HG03060 (cell line): ENCODE results near the gene STAG3.
"Not testable (repeated sequence)": the region's sequence is repeated elsewhere in the genome, so short reads cannot be mapped to it uniquely, and the experiment has no call there.

ENCODE experiments used
- ATAC-seq: cut with Tn5 transposase; IDR thresholded peaks from one replicate; pipeline ENCODE4 v1.9.1; 2021; ENCODE audit warnings: low read depth, moderate number of reproducible peaks; ENCODE audit not compliant: unreplicated experiment

STAG3 gene

GRCh38 chr7:100177045-100178001, at the start of gene STAG3, which contains the start of gene GPC2:
STAG3 (plus strand) TSS chr7:100177918; CDS start chr7:100180557, 2,639 bp downstream.
GPC2 (minus strand) TSS chr7:100177381; CDS start chr7:100177199, 182 bp downstream.
- peak; percentile 82 for ATAC-seq

DNA sequence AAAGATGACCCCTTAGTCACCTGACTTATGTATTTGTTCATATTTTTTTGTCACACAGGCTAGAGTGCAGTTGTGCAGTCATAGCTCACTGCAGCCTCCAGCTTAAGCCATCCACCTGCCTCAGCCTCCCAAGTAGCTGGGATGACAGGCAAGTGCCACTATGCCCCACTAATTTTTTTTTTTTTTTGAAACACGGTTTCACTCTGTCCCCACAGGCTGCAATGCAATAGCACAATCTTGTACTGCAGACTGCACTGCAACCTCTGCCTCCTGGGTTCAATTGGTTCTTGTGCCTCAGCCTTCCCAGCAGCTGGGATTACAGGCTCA, 49.1 kb upstream of the STAG3 start:
- ATAC-seq = no peak

DNA sequence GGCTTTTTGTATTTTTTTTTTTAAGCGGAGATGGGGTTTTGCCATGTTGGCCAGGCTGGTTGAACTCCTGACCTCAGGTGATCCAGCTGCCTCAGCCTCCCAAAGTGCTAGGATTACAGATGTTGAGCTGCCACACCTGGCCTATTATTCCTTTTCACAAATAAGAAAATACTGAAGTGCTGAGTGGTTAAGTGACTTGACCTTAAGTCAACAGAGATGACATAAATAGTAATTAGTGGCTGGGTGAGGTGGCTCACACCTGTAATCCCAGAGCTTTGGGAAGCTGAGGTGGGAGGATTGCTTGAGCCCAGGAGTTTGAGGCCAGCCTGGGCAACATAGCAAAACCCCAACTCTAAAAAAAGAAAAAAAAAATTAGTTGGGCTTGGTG, 47.5 kb upstream of the STAG3 start:
- not testable (repeated sequence) for ATAC-seq

DNA sequence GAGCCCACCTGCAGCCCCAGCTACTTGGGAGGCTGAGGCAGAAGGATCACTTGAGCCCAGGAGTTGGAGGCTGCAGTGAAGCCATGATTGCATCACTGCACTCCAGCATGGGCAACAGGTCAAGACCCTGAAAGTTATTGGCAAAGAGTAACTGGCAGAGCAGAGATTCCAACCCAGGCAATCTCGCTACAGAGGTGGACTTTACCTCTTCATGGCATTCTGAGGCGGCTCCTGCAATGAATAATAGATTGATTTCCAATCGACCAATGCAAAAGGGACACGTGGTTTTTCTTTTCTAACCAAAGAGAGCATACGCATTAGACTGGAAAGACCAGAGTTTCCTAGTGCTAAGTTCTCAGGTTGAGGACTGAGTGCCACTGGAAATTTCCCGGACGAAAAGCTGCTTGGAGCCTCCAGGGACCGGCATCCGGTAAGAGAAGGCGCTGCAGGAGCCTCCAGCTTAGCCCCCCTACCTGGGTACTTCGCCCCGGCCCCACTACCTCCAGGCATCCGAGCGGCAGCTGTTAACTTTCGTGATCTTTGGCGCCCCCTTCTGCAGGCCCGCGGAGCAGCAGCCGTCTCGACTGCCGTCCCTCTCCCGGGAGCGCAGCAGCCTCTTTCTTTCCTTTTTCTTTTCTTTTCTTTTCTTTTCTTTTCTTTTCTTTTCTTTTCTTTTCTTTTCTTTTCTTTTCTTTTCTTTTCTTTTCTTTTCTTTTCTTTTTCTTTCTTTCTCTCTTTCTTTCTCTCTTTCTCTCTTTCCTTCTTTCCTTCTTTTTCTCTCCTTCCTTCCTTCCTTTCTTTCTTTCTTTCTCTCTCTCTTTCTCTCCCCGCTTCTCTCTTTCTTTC, 46.9 kb upstream of the STAG3 start:
- no peak for ATAC-seq

DNA sequence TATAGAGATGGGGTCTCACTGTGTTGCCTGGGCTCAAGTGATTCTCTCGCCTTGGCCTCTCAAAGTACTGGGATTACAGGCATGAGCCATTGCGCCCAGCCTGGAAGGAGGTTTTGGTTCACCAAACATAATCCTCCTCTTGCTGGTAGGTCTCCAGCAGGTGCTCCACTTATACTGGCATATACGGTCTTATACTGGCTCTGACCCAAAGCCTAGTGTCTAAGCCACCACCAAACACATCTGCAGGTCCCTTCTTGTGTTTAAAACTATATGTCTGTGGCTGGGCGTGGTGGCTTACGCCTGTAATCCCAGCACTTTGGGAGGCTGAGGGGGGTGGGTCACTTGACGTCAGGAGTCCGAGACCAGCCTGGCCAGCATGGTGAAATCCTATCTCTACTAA, 45.6 kb upstream of the STAG3 start:
- no peak for ATAC-seq

GRCh38 chr7:100132697-100133151, 45.0 kb upstream of the STAG3 start:
- no peak for ATAC-seq

DNA sequence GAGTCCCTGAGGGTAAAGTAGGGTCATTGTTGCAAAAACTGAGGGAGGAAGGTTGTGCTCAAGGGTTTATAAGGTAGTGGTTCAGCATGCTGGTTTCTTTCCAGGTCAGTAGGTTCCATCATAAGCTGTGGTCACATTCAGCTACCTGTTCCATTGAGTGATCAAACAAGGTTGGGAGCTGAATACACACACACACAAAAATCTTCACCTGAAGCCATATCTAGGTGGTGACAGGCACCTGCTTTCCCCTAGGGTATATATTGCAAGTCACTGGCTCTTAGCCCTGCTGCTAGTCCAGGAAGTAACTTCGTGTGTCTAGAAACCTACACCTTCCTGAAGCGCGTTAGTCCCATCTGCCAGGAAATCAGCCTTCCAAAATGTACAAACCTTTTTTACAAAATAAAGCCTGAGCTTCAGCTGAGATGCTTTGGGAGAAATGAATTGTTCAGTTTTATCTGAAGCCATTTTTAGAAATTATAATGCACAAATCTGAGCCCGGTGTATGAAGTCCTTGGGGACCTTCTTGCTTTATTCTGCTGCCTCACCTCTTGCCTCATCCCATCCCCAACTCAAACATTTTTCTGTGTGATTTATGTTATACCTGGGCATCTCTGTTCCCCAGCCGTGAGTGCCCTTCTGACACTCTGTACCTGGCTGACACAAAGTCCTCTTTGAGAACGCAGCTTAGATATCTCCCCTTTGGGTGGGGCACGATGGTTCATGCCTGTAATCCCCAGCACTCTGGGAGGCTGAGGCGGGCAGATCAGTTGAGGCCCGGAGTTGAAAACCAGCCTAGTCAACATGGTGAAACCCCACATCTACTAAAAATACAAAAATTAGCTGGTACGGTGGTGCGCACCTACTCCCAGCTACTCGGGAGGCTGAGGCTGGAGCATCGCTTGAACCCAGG, 39.6 kb upstream of the STAG3 start:
- ATAC-seq = no peak

GRCh38 chr7:100141555-100141949, 36.2 kb upstream of the STAG3 start:
- ATAC-seq = no peak

DNA sequence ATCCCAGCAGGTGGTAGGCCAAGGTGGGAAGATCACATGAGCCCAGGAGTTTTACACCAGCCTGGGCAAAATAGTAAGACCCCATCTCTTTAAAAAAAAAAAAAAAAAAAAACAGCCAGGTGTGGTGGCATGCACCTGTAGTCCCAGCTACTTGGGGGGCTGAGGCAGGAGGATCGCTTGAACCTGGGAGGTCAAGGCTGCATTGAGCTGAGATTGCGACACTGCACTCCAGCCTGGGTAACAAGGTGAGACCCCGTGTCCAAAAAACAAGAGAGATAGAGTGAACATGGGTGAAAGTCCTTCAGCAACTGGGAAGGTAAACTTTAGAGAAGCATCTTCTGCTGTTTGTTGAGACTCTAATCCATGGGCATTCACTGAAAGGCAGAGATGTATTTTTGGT, 35.3 kb upstream of the STAG3 start:
- ATAC-seq = no peak

DNA sequence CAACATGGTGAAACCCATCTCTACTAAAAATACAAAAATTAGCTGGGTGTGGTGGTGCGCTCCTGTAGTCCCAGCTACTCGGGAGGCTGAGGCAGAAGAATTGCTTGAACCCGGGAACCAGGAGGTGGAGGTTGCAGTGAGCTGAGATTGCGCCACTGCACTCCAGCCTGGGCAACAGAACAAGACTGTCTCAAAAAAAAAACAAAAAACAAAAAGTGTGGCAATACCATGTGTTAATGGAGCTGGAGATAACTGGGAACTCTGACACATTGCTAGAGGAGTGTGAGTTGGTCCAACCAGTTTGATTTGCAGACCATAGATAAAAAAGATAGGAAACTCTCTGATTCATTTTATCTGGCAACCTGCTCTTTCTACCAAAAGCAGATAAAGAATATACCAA, 31.4 kb upstream of the STAG3 start:
- not testable (repeated sequence) for ATAC-seq

DNA sequence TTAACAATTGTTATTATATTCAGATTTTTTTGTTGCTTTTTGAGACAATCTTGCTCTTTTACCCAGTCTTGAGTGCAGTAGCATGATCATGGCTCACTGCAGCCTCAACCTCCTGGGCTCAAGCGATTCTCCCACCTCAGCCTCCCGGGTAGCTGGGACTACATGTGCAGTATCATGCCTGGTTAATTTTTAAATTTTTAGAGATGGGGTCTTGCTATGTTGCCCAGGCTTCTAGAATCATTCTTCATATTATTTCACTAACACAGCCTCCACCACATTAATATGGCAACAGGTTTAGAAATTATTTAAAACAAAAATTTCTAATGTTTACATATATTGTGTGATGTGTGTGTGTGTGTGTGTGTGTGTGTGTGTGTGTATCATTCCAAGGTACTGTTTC, 30.4 kb upstream of the STAG3 start:
- no peak for ATAC-seq

GRCh38 chr7:100148225-100148558, 29.5 kb upstream of the STAG3 start:
- no peak for ATAC-seq

GRCh38 chr7:100148559-100149328, 29.0 kb upstream of the STAG3 start, which contains the start of gene LAMTOR4:
LAMTOR4 (plus strand) TSS chr7:100148918; CDS start chr7:100148973, 55 bp downstream.
- peak; percentile 99 for ATAC-seq

- ATAC-seq = no peak
Observed at GRCh38 chr7:100152404-100152803, 25.3 kb upstream of the STAG3 start.

GRCh38 chr7:100152937-100153666, 24.6 kb upstream of the STAG3 start:
- no peak for ATAC-seq

DNA sequence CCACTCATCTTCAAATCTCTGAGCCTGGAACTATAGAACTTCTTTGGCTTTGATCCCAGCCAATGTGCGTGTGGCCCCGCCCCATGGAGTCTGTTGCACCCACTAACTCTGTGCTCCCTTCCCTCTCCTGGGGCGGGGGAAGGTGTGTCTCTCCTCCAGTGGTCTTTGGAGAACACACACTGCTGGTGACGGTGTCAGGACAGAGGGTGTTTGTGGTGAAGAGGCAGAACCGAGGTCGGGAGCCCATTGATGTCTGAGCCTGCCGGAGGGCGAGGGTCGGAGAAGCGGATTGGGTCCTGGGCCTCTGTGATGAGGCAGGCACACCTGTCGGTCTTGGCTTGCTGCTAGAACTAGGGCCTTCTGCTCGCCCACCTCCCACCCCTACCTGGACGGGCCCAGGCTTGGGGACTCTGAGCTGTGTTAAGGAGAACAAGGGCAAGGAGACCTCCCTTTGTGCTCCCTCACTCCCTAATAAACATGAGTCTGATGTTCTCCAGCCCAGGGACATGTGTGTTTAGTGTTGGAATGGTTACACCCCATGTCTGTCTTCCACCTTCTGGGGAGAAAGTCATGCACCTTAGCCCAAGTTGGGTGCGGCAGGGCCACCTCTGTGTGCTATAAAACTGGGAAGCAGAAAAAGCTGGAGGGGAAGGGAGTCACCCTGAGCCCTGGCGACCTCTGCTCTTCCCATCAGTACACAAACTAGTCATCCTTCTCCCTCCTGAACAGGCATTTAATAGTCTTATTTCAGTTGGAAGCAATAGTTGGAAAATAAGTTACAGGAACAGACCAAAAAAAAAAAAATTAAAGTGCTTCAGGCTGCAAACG, 23.8 kb upstream of the STAG3 start:
- ATAC-seq = no peak

- no peak for ATAC-seq
Observed at GRCh38 chr7:100154651-100155491, 22.8 kb upstream of the STAG3 start.
